Nephron progenitor cell (in vitro differentiated cells): ENCODE results near the gene VGLL3.

ENCODE experiments used
- DNase-seq: peaks from one replicate; pipeline ENCODE4 v3.0.0; 2021
- H3K27ac Mint-ChIP-seq: 2 replicates; pipeline ENCODE4 v1.8.0; 2021; ENCODE audit warnings: mild to moderate bottlenecking, moderate library complexity, mixed read lengths
- H3K27me3 Mint-ChIP-seq: 2 replicates; pipeline ENCODE4 v1.8.0; 2021; ENCODE audit warnings: mild to moderate bottlenecking, low read depth, mixed read lengths; ENCODE audit not compliant: poor library complexity
- H3K36me3 Mint-ChIP-seq: 2 replicates; pipeline ENCODE4 v1.8.0; 2021; ENCODE audit warnings: low read depth, mixed read lengths
- H3K4me1 Mint-ChIP-seq: 2 replicates; pipeline ENCODE4 v1.8.0; 2021; ENCODE audit warnings: mixed read lengths
- H3K4me3 Mint-ChIP-seq: 2 replicates; pipeline ENCODE4 v1.8.0; 2021; ENCODE audit warnings: mild to moderate bottlenecking, moderate library complexity, mixed read lengths
- H3K9me3 Mint-ChIP-seq: 2 replicates; pipeline ENCODE4 v1.8.0; 2021; ENCODE audit warnings: mild to moderate bottlenecking, moderate library complexity, mixed read lengths
- CTCF ChIP-seq: fragments of 200-600 bp; sonication (generic); IDR thresholded peaks from 2 replicates; pipeline ENCODE4 v1.5.0; 2021; ENCODE audit warnings: antibody characterized with exemption

Gene VGLL3

GRCh38 chr3:86991840-86992435, 989 bp upstream of the VGLL3 start:
- DNase-seq = no peak
- no peaks in the 10 kb centered on the region for H3K36me3 Mint-ChIP-seq
- TF ChIP-seq CTCF = no peak
- H3K9me3 Mint-ChIP-seq = no peaks in the 10 kb centered on the region
- peak overlapping the region; percentile 90 for H3K4me3 Mint-ChIP-seq
- H3K27me3 Mint-ChIP-seq = peaks cover 40% of the 10 kb centered on the region
- H3K4me1 Mint-ChIP-seq = peaks cover 10% of the 10 kb centered on the region
- no peak overlapping the region for H3K27ac Mint-ChIP-seq

DNA sequence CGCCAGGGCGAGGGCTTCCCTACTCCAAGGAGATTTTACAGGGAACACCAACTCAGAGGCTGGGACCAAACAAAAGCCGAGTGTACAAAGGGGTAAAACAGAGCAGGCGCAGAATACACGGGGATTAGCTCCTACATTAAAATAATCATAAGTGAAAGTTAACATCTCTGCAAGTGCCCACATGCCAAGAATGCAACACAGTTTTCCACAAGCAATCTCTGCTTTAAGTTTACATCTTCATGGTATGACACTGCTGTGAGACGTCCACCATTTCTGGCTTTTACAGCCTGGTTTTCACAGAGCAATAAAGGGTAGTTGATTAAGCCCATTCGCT, 500 bp upstream of the VGLL3 start:
- TF ChIP-seq CTCF = no peak
- Mint-ChIP-seq H3K27me3 (peaks cover 41% of the 10 kb centered on the region), H3K27ac (peak overlapping the region; percentile 66), H3K4me3 (peak overlapping the region; percentile 90), H3K36me3 (no peaks in the 10 kb centered on the region), H3K9me3 (no peaks in the 10 kb centered on the region), H3K4me1 (peaks cover 10% of the 10 kb centered on the region)
- no peak for DNase-seq

DNA sequence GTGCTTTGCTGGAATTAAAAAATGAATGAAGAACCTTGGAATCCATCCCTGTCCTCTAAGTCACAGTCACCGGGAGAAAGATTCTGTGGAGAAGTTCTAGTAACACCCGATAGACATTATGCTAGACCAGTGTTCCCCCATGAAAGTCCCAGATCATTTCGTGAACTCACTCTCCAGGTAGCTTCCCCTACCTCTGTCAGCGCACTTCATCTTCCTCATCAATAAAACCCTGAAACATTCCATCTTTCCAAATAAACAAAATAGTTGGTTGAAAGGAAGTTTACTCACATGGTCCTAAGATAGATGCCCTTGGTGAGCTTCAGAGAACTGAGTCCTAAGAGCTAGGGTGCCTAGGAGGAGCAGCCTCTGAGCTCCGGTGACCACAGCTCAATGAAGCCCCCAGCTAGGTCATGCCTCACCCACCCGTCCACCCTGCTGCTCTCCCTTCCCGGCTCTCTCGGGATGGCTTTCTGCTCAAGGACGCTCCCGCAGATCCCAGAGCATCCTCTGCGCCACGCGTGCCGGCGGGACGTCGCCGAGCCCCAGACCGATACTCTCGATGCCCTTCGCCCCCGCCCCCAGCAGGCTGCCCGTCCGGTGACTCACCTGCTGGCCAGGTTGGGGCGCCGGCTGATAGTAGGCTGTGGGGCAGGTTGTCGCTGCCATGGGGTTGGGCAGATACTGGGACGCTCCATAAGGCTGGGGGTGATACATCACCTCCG, 776 bp downstream of the VGLL3 start:
- H3K36me3 Mint-ChIP-seq = no peaks in the 10 kb centered on the region
- peak overlapping the region; percentile 66 for H3K4me3 Mint-ChIP-seq
- no peak for TF ChIP-seq CTCF
- no peaks in the 10 kb centered on the region for H3K9me3 Mint-ChIP-seq
- peak; percentile 41 for DNase-seq
- peaks cover 37% of the 10 kb centered on the region for H3K27me3 Mint-ChIP-seq
- H3K27ac Mint-ChIP-seq = no peak overlapping the region
- peaks cover 10% of the 10 kb centered on the region for H3K4me1 Mint-ChIP-seq

- Mint-ChIP-seq H3K4me1 (peaks cover 10% of the 10 kb centered on the region), H3K27ac (no peak overlapping the region), H3K36me3 (no peaks in the 10 kb centered on the region), H3K4me3 (peak overlapping the region; percentile 66), H3K27me3 (peaks cover 37% of the 10 kb centered on the region), H3K9me3 (no peaks in the 10 kb centered on the region)
- DNase-seq = no peak
- no peak for TF ChIP-seq CTCF
These were observed 1.3 kb downstream of the VGLL3 start for GRCh38 chr3:86989611-86990010.

GRCh38 chr3:86989006-86989405, 1.9 kb downstream of the VGLL3 start:
- TF ChIP-seq CTCF = no peak
- Mint-ChIP-seq H3K4me3 (peak overlapping the region; percentile 37), H3K36me3 (no peaks in the 10 kb centered on the region), H3K4me1 (peaks cover 10% of the 10 kb centered on the region), H3K27me3 (peaks cover 37% of the 10 kb centered on the region), H3K9me3 (no peaks in the 10 kb centered on the region), H3K27ac (no peak overlapping the region)
- no peak for DNase-seq

DNA sequence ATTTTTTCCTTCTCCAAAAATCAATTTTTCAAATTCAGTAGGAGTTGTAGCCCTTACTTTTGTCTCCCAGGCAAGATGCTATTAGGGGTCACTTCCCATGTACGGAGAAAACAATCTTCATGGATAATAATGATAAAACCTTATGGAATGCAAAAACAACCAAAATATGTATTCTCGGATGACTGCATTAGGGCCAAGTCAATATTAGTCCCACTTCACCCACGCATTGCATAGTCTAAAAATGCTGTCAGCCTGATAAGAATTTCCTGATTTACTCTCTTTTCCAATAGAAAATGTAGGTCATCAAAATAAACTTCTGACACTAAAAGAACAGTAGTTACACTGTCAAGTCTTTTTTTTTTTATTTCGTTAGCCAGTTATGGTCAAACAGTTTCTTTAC, 2.7 kb downstream of the VGLL3 start:
- Mint-ChIP-seq H3K4me3 (no peak overlapping the region), H3K9me3 (no peaks in the 10 kb centered on the region), H3K27ac (no peak overlapping the region), H3K36me3 (no peaks in the 10 kb centered on the region), H3K27me3 (peaks cover 33% of the 10 kb centered on the region), H3K4me1 (peaks cover 10% of the 10 kb centered on the region)
- TF ChIP-seq CTCF = no peak
- DNase-seq = no peak
